Naive B cell (primary cell): Measurements from ENCODE around the gene SPI1. TPM values are rescaled to one million over a fixed set of nuclear protein-coding genes. Genes with fewer than 3 reads are reported as not detected.
"Not testable (repeated sequence)": the region's sequence is repeated elsewhere in the genome, so short reads cannot be mapped to it uniquely, and the experiment has no call there.

Experiments used
- ATAC-seq, 2 donors: fragments of 150-1000 bp; cut with Tn5 transposase; 2 replicates each; pipeline ENCODE4 v1.10.0; 2021; ENCODE audit warnings: low read depth in 2 of 2, mild to moderate bottlenecking in 2 of 2, moderate library complexity in 2 of 2
- DNase-seq: peaks from one replicate; pipeline ENCODE4 v3.0.0; 2022
- H3K27ac Mint-ChIP-seq, 6 donors: one replicate each; pipeline ENCODE4 v1.8.0; 2020 to 2022; ENCODE audit warnings: mild to moderate bottlenecking in 6 of 6, mixed read lengths in 6 of 6, moderate library complexity in 5 of 6, inconsistent platforms in 2 of 6
- H3K27me3 Mint-ChIP-seq, 3 donors: one replicate each; pipeline ENCODE4 v1.8.0; 2021 to 2022; ENCODE audit warnings: mixed read lengths in 3 of 3, mild to moderate bottlenecking in 1 of 3
- H3K36me3 Mint-ChIP-seq, 2 donors: one replicate each; pipeline ENCODE4 v1.8.0; 2020 to 2022; ENCODE audit warnings: mixed read lengths in 2 of 2, inconsistent platforms in 1 of 2, mild to moderate bottlenecking in 1 of 2
- H3K4me1 Mint-ChIP-seq, 3 donors: one replicate each; pipeline ENCODE4 v1.8.0; 2020 to 2022; ENCODE audit warnings: mixed read lengths in 3 of 3, inconsistent platforms in 1 of 3, mild to moderate bottlenecking in 1 of 3, moderate library complexity in 1 of 3
- H3K4me3 Mint-ChIP-seq, 8 donors: one replicate each; pipeline ENCODE4 v1.8.0; 2020 to 2022; ENCODE audit warnings: mild to moderate bottlenecking in 8 of 8, mixed read lengths in 8 of 8, moderate library complexity in 8 of 8, inconsistent platforms in 2 of 8
- H3K9me3 Mint-ChIP-seq, 7 donors: one replicate each; pipeline ENCODE4 v1.8.0; 2020 to 2022; ENCODE audit warnings: mixed read lengths in 7 of 7, mild to moderate bottlenecking in 5 of 7, inconsistent platforms in 2 of 7, moderate library complexity in 1 of 7
- polyA plus RNA-seq, 6 donors: library from polyadenylated mRNA; unstranded; fragments of 300-500 nt; fragmentation: Illumina TruSeq; gene quantifications; one replicate each; pipeline ENCODE4 v1.2.3, GENCODE V29; 2021; ENCODE audit warnings: low read depth in 6 of 6

The SPI1 gene
- polyA plus RNA-seq, 6 donors from 2014 or later = 42.8 to 74.6 (median 51.7) TPM

GRCh38 chr11:47324520-47324919 is 53.8 kb downstream of the SPI1 start:
- Mint-ChIP-seq H3K4me3 (no peak overlapping the region), H3K27ac (peak overlapping the region in 2 of 6 donors; percentile 81 to 90), H3K36me3 (peaks cover 7 to 35% of the 10 kb centered on the region in 2 donors), H3K4me1 (peaks cover 0 to 19% (median 15%) of the 10 kb centered on the region in 3 donors), H3K9me3 (no peaks in the 10 kb centered on the region), H3K27me3 (no peaks in the 10 kb centered on the region)
- DNase-seq (no peak), ATAC-seq (no peak)

- H3K36me3 Mint-ChIP-seq = peaks cover 0 to 25% of the 10 kb centered on the region in 2 donors
- no peaks in the 10 kb centered on the region for H3K27me3 Mint-ChIP-seq
- no peak for ATAC-seq
Observed at GRCh38 chr11:47318166-47318565, 60.2 kb downstream of the SPI1 start.

GRCh38 chr11:47317064-47317828 is 61.1 kb downstream of the SPI1 start:
- H3K27me3 Mint-ChIP-seq = no peaks in the 10 kb centered on the region
- DNase-seq = peak; percentile 56
- H3K4me3 Mint-ChIP-seq = peak overlapping the region in 3 of 8 donors; percentile 14 to 67 (median 45)
- peaks cover 5 to 25% (median 5%) of the 10 kb centered on the region in 3 donors for H3K4me1 Mint-ChIP-seq
- H3K36me3 Mint-ChIP-seq = peaks cover 0 to 25% of the 10 kb centered on the region in 2 donors
- H3K27ac Mint-ChIP-seq = peak overlapping the region in 4 of 6 donors; percentile 61 to 92 (median 78)
- peak; percentile 52 to 63 for ATAC-seq
- no peaks in the 10 kb centered on the region for H3K9me3 Mint-ChIP-seq

More at GRCh38 chr11:47318166-47318565, 60.2 kb downstream of the SPI1 start:
- Mint-ChIP-seq H3K4me1 (peaks cover 5 to 25% (median 5%) of the 10 kb centered on the region in 3 donors), H3K4me3 (peak overlapping the region in 2 of 8 donors; percentile 62 to 66), H3K9me3 (no peaks in the 10 kb centered on the region), H3K27ac (peak overlapping the region in 2 of 6 donors; percentile 83 to 93)
- no peak for DNase-seq

GRCh38 chr11:47316501-47316900 is 61.8 kb downstream of the SPI1 start:
- Mint-ChIP-seq H3K27ac (peak overlapping the region in 3 of 6 donors; percentile 61 to 92 (median 87)), H3K36me3 (peaks cover 0 to 20% of the 10 kb centered on the region in 2 donors), H3K4me1 (peaks cover 5 to 25% (median 5%) of the 10 kb centered on the region in 3 donors), H3K4me3 (peak overlapping the region in 2 of 8 donors; percentile 45 to 52)
- H3K27me3 Mint-ChIP-seq, ATAC-seq, DNase-seq, H3K9me3 Mint-ChIP-seq: not testable (repeated sequence)

GRCh38 chr11:47314992-47315391 is 63.4 kb downstream of the SPI1 start:
- Mint-ChIP-seq H3K27me3 (no peaks in the 10 kb centered on the region), H3K4me3 (peak overlapping the region in 1 of 8 donors; percentile 4), H3K9me3 (no peaks in the 10 kb centered on the region), H3K36me3 (peaks cover 0 to 17% of the 10 kb centered on the region in 2 donors), H3K4me1 (peaks cover 5 to 25% (median 5%) of the 10 kb centered on the region in 3 donors), H3K27ac (peak overlapping the region in 1 of 6 donors; percentile 44)
- ATAC-seq = no peak
- no peak for DNase-seq

GRCh38 chr11:47308050-47308823 is 70.1 kb downstream of the SPI1 start:
- Mint-ChIP-seq H3K27ac (peak overlapping the region in 1 of 6 donors; percentile 53), H3K4me3 (no peak overlapping the region), H3K4me1 (peaks cover 0 to 5% (median 3%) of the 10 kb centered on the region in 3 donors), H3K9me3 (peaks cover 0 to 7% (median 6%) of the 10 kb centered on the region in 7 donors), H3K36me3 (peaks cover 12 to 16% of the 10 kb centered on the region in 2 donors), H3K27me3 (no peaks in the 10 kb centered on the region)
- DNase-seq = no peak
- no peak for ATAC-seq

GRCh38 chr11:47306484-47306844 is 71.9 kb downstream of the SPI1 start:
- Mint-ChIP-seq H3K4me1 (peaks cover 0 to 5% (median 4%) of the 10 kb centered on the region in 3 donors), H3K4me3 (no peak overlapping the region), H3K9me3 (peaks cover 4 to 21% (median 13%) of the 10 kb centered on the region in 7 donors), H3K36me3 (peaks cover 27 to 33% of the 10 kb centered on the region in 2 donors), H3K27ac (peak overlapping the region in 1 of 6 donors; percentile 33), H3K27me3 (no peaks in the 10 kb centered on the region)
- no peak for DNase-seq
- no peak for ATAC-seq

GRCh38 chr11:47305734-47306483 is 72.4 kb downstream of the SPI1 start:
- Mint-ChIP-seq H3K27me3 (no peaks in the 10 kb centered on the region), H3K4me3 (no peak overlapping the region), H3K36me3 (peaks cover 32 to 38% of the 10 kb centered on the region in 2 donors), H3K27ac (peak overlapping the region in 3 of 6 donors; percentile 19 to 66 (median 33)), H3K9me3 (peaks cover 4 to 21% (median 13%) of the 10 kb centered on the region in 7 donors), H3K4me1 (peaks cover 0 to 7% (median 5%) of the 10 kb centered on the region in 3 donors)
- no peak for DNase-seq
- no peak for ATAC-seq

Other genes starting within 250 kb of the SPI1 start
- 100 to 1,000 TPM in 3 of 6 donors, 10 to 100 TPM in 3; 87.2 to 127 (median 100) TPM for gene ARFGAP2, start 201.7 kb downstream of the SPI1 start, polyA plus RNA-seq
- under 1 TPM in 2 of 6 donors, not detected in 4; 0.41 to 0.49 TPM for gene PACSIN3, start 192.1 kb downstream of the SPI1 start, polyA plus RNA-seq
- gene DDB2, start 163.6 kb downstream of the SPI1 start, polyA plus RNA-seq = 10 to 100 TPM in 5 of 6 donors, 1 to 10 TPM in 1; 6.5 to 25.3 (median 22.9) TPM
- gene ACP2, start 129.7 kb downstream of the SPI1 start, polyA plus RNA-seq = 1 to 10 TPM in 5 of 6 donors, not detected in 1; 1.6 to 8.1 (median 2.2) TPM
- gene NR1H3, start 120.6 kb downstream of the SPI1 start, polyA plus RNA-seq = 10 to 100 TPM in 1 of 6 donors, 1 to 10 TPM in 5; 3.2 to 12.5 (median 5.2) TPM
- 10 to 100 TPM; 12.1 to 24.8 (median 16.4) TPM for gene MADD, start 108.4 kb downstream of the SPI1 start, polyA plus RNA-seq
- gene MYBPC3, start 25.8 kb downstream of the SPI1 start, polyA plus RNA-seq = not detected
- gene SLC39A13, start 30.0 kb upstream of the SPI1 start, polyA plus RNA-seq = 10 to 100 TPM in 5 of 6 donors, 1 to 10 TPM in 1; 7.5 to 21.9 (median 17.2) TPM
- gene PSMC3, start 47.9 kb upstream of the SPI1 start, polyA plus RNA-seq = 100 to 1,000 TPM in 2 of 6 donors, 10 to 100 TPM in 4; 78.6 to 109 (median 95.1) TPM
- not detected for gene RAPSN, start 70.6 kb upstream of the SPI1 start, polyA plus RNA-seq
- 10 to 100 TPM; 61.5 to 96.8 (median 69.0) TPM for gene CELF1, start 174.6 kb upstream of the SPI1 start, polyA plus RNA-seq
- gene PTPMT1, start 187.1 kb upstream of the SPI1 start, polyA plus RNA-seq = 100 to 1,000 TPM in 1 of 6 donors, 10 to 100 TPM in 5; 69.3 to 133 (median 81.2) TPM
- 10 to 100 TPM; 32.5 to 71.8 (median 46.1) TPM for gene KBTBD4, start 200.4 kb upstream of the SPI1 start, polyA plus RNA-seq
- 100 to 1,000 TPM in 3 of 6 donors, 10 to 100 TPM in 3; 83.1 to 113 (median 99.6) TPM for gene NDUFS3, start 200.5 kb upstream of the SPI1 start, polyA plus RNA-seq
- gene FAM180B, start 208.1 kb upstream of the SPI1 start, polyA plus RNA-seq = not detected
- gene C1QTNF4, start 215.9 kb upstream of the SPI1 start, polyA plus RNA-seq = under 1 TPM in 1 of 6 donors, not detected in 5; 0.91 TPM